ENCODE data around the gene BRI3.

DNA sequence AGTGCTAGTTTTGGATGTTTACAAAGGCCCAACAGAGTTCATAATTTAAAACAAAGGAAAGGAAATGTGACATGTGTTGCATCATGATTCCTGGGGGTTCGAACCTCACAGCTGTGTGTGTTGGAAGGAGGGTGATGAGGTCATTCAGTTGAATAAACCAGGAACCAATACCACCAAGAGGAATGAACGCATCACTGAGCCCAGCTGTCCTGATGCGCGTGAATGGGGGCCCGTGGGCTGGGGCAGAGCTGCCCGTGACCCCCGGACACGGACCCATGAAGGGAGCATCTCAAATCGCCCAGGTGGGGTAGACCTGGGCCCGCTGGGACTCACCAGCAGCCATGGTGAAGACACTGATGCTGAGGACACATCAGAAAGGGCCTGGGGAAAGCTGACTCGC lies 33.0 kb downstream of the BRI3 start:
- TF ChIP-seq, protein P1, sequence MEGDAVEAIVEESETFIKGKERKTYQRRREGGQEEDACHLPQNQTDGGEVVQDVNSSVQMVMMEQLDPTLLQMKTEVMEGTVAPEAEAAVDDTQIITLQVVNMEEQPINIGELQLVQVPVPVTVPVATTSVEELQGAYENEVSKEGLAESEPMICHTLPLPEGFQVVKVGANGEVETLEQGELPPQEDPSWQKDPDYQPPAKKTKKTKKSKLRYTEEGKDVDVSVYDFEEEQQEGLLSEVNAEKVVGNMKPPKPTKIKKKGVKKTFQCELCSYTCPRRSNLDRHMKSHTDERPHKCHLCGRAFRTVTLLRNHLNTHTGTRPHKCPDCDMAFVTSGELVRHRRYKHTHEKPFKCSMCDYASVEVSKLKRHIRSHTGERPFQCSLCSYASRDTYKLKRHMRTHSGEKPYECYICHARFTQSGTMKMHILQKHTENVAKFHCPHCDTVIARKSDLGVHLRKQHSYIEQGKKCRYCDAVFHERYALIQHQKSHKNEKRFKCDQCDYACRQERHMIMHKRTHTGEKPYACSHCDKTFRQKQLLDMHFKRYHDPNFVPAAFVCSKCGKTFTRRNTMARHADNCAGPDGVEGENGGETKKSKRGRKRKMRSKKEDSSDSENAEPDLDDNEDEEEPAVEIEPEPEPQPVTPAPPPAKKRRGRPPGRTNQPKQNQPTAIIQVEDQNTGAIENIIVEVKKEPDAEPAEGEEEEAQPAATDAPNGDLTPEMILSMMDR (IDR thresholded peaks at IDR 0.05) = no peak
- no peak for TF ChIP-seq POLR2A (IDR thresholded peaks at IDR 0.05)

All from lower leg skin (tissue), 3 donors.